PFSK-1 (cell line): ENCODE results near the gene C1orf232.

ENCODE experiments used
- POLR2AphosphoS5 ChIP-seq: IDR thresholded peaks from 2 replicates; pipeline ENCODE4 v1.6.1; 2012; ENCODE audit warnings: low read depth, mild to moderate bottlenecking, control low read depth, low read length, moderate library complexity
- TAF1 ChIP-seq: IDR thresholded peaks from 2 replicates; pipeline ENCODE4 v1.6.1; 2012; ENCODE audit warnings: low read length, control low read depth, borderline replicate concordance; ENCODE audit not compliant: insufficient read depth

- TF ChIP-seq POLR2AphosphoS5 (no peak), TAF1 (no peak)
Measured at GRCh38 chr1:26122988-26123973, 45.5 kb downstream of the C1orf232 start.
